ENCODE data around the gene SLC5A6. TPM values are rescaled to one million over a fixed set of nuclear protein-coding genes. Genes with fewer than 3 reads are reported as not detected.

Gene SLC5A6
- total and polyA plus RNA-seq, 2 of the 4 experiments (the other 2 are of a cell fraction): 28.8 to 34.2 TPM

- no peak for DNase-seq
- no peak overlapping the region for H4K8ac ChIP-seq (ENCODE audit: low read depth in 2 of 2, low read length in 2 of 2)
- no peak overlapping the region for H2AK5ac ChIP-seq (ENCODE audit: low read depth, low read length)
- in situ Hi-C loops (cut with MboI; ENCODE audit: low sequenced_read_pairs) (no loop called here), dilution Hi-C loops (cut with HindIII; ENCODE audit: low sequenced_read_pairs, unreplicated experiment) (no loop called here), intact Hi-C loops (cut with micrococcal nuclease) (no loop called here)
- no peaks in the 10 kb centered on the region for H3K9me3 ChIP-seq (ENCODE audit: control insufficient read depth, insufficient read depth, low read length)
- no peak overlapping the region for H3K27ac ChIP-seq (ENCODE audit: insufficient read depth, low read length)
- peaks cover 38% of the 10 kb centered on the region for H3K36me3 ChIP-seq (ENCODE audit: control insufficient read depth, insufficient read depth, low read length)
- H2AFZ ChIP-seq (replicated peaks; ENCODE audit: low read length, poor library complexity): no peak overlapping the region
- no peak overlapping the region for H3K18ac ChIP-seq (ENCODE audit: low read depth, low read length)
- H2BK5ac ChIP-seq (ENCODE audit: low read depth, low read length, poor library complexity, severe bottlenecking): no peak overlapping the region
- ATAC-seq (ENCODE audit: low read depth): no peak
- no peak overlapping the region for H2BK120ac ChIP-seq (ENCODE audit: low read depth, low read length)
- H3K4ac ChIP-seq (ENCODE audit: low read depth, low read length): no peak overlapping the region
- no peak overlapping the region for H3K56ac ChIP-seq (ENCODE audit: extremely low read depth, insufficient read depth, low read length)
- no peak overlapping the region for H3K23ac ChIP-seq (ENCODE audit: low read depth, low read length)
- no peak overlapping the region for H3K4me2 ChIP-seq (ENCODE audit: low read depth, low read length)
- POLR2A ChIA-PET (ENCODE audit: unreplicated experiment): no interaction called here
- H3K79me1 ChIP-seq (ENCODE audit: low read depth in 1 of 2, low read length in 2 of 2): peaks cover 18 to 19% of the 10 kb centered on the region in 2 experiments
- no peak overlapping the region for H2BK20ac ChIP-seq (ENCODE audit: low read depth, low read length)
- WGBS, 2 experiments (ENCODE audit: extremely low coverage in 2 of 2, insufficient read length in 1 of 2): 75% methylated on average over 3 of the region's 4 CpGs; no CpG with 5 or more reads in 1 of the 2 experiments
- no peaks in the 10 kb centered on the region for H4K20me1 ChIP-seq (ENCODE audit: insufficient read depth, low read length)
- no peaks in the 10 kb centered on the region for H3K27me3 ChIP-seq (ENCODE audit: control insufficient read depth, insufficient read depth, low read length)
- H4K91ac ChIP-seq (ENCODE audit: insufficient read depth, low read depth, low read length): no peak overlapping the region
- peaks cover under 1% of the 10 kb centered on the region; the same call in 1 of the 2 replicates for H3K9me1 ChIP-seq (ENCODE audit: insufficient read depth, low read length)
- TF ChIP-seq RAD21 (IDR thresholded peaks at IDR 0.05; ENCODE audit: low read length) (no peak), BHLHE40 (IDR thresholded peaks at IDR 0.05; ENCODE audit: low read depth, low read length) (no peak), MAZ (IDR thresholded peaks at IDR 0.05; ENCODE audit: borderline replicate concordance, low read depth, low read length) (no peak), FOS (IDR thresholded peaks at IDR 0.05; ENCODE audit: low read depth, low read length) (no peak), CTCF (conservative IDR thresholded peaks at IDR 0.05; ENCODE audit: low read depth, low read length) (no peak), CHD1 (IDR thresholded peaks at IDR 0.05; ENCODE audit: low read depth, low read length) (no peak), NFE2L2 (IDR thresholded peaks at IDR 0.05; ENCODE audit: low read depth, low read length) (no peak), CEBPB (IDR thresholded peaks at IDR 0.05; ENCODE audit: low read depth, low read length) (no peak), POLR2A (IDR thresholded peaks at IDR 0.05; ENCODE audit: low read depth, low read length) (no peak), RFX5 (IDR thresholded peaks at IDR 0.05; ENCODE audit: low read depth, low read length) (no peak), RCOR1 (IDR thresholded peaks at IDR 0.05; ENCODE audit: insufficient replicate concordance, low read length) (no peak), MAFK (IDR thresholded peaks at IDR 0.05; ENCODE audit: low read depth, low read length) (no peak), SMC3 (IDR thresholded peaks at IDR 0.05; ENCODE audit: low read depth, low read length) (no peak), ELK1 (IDR thresholded peaks at IDR 0.05; ENCODE audit: borderline replicate concordance, low read depth, low read length) (no peak), MXI1 (IDR thresholded peaks at IDR 0.05; ENCODE audit: borderline replicate concordance, low read depth, low read length) (no peak)
- TF ChIP-seq, protein P1, sequence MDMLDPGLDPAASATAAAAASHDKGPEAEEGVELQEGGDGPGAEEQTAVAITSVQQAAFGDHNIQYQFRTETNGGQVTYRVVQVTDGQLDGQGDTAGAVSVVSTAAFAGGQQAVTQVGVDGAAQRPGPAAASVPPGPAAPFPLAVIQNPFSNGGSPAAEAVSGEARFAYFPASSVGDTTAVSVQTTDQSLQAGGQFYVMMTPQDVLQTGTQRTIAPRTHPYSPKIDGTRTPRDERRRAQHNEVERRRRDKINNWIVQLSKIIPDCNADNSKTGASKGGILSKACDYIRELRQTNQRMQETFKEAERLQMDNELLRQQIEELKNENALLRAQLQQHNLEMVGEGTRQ (IDR thresholded peaks at IDR 0.05; ENCODE audit: low read depth, low read length): no peak
- H2AK9ac ChIP-seq (replicated peaks; ENCODE audit: low read depth, low read length, poor library complexity): peak overlapping the region; percentile 57
- no peak overlapping the region for H4K5ac ChIP-seq (ENCODE audit: low read depth, low read length)
- no TSS peak for BruUV-seq (replicated peaks)
- H3K14ac ChIP-seq (replicated peaks; ENCODE audit: low read depth, low read length): no peak overlapping the region
- CTCF ChIA-PET: no interaction called here
- H3K4me1 ChIP-seq (ENCODE audit: control insufficient read depth, insufficient read depth, low read length): peaks cover 6% of the 10 kb centered on the region
- no peak overlapping the region for H2BK15ac ChIP-seq (ENCODE audit: low read depth, low read length)
- no peak overlapping the region for H3K9ac ChIP-seq (ENCODE audit: low read depth, low read length)
- H3K4me3 ChIP-seq (ENCODE audit: insufficient read depth, low read depth, low read length): no peak overlapping the region
Observed at GRCh38 chr2:27208486-27209050, 3.5 kb downstream of the SLC5A6 start.

Measured in IMR-90 (cell line).